Muscle of arm (tissue), 14 donors: ENCODE measurements around the gene JCHAIN. TPM values are rescaled to one million over a fixed set of nuclear protein-coding genes. Genes with fewer than 3 reads are reported as not detected.
A peak's percentile ranks its signal among the peaks of the same experiment; 100 is the strongest.
"Not testable (repeated sequence)": the region's sequence is repeated elsewhere in the genome, so short reads cannot be mapped to it uniquely, and the experiment has no call there.

Experiments used
- DNase-seq: peaks from one replicate; pipeline ENCODE4 v3.0.0-alpha.2; 2013
- long read RNA-seq, 11 donors: transcript quantifications; one replicate each; lab custom pipeline, GENCODE V29; 2026
- polyA plus RNA-seq, 12 donors: library from polyadenylated mRNA; unstranded; fragments of 120-200 nt; gene quantifications; one replicate each; pipeline ENCODE4 v1.2.1, GENCODE V29; 2013; ENCODE audit not compliant: insufficient read length in 12 of 12

The JCHAIN gene
- 1 to 10 TPM in 9 of 12 donors, under 1 TPM in 1, not detected in 2; 0.38 to 7.1 (median 1.4) TPM for polyA plus RNA-seq
- long read RNA-seq, donor 1: 0 reads
- long read RNA-seq, donor 2, partial matches to known transcripts: 0 of 1 reads
- long read RNA-seq, donor 2, other reads (novel, unspliced or antisense): 0 of 1 reads
- long read RNA-seq, donor 3: 0 reads
- long read RNA-seq, donor 4: 0 reads
- long read RNA-seq, donor 5: 0 reads
- long read RNA-seq, donor 6: 0 reads
- long read RNA-seq, donor 7, partial matches to known transcripts: 0 of 1 reads
- long read RNA-seq, donor 7, other reads (novel, unspliced or antisense): 0 of 1 reads
- long read RNA-seq, donor 8: 0 reads
- long read RNA-seq, donor 9, partial matches to known transcripts: 0 of 1 reads
- long read RNA-seq, donor 9, other reads (novel, unspliced or antisense): 0 of 1 reads
- long read RNA-seq, donor 10: 0 reads
- long read RNA-seq, donor 11: 0 reads

- no peak for DNase-seq
These were observed at the start of gene JCHAIN for GRCh38 chr4:70666369-70666768. TSS of gene JCHAIN (minus strand) at chr4:70666508. CDS start at chr4:70666490, 18 bp downstream.

- no peak for DNase-seq
These were observed 48.8 kb upstream of the JCHAIN start for GRCh38 chr4:70715097-70715496.

DNA sequence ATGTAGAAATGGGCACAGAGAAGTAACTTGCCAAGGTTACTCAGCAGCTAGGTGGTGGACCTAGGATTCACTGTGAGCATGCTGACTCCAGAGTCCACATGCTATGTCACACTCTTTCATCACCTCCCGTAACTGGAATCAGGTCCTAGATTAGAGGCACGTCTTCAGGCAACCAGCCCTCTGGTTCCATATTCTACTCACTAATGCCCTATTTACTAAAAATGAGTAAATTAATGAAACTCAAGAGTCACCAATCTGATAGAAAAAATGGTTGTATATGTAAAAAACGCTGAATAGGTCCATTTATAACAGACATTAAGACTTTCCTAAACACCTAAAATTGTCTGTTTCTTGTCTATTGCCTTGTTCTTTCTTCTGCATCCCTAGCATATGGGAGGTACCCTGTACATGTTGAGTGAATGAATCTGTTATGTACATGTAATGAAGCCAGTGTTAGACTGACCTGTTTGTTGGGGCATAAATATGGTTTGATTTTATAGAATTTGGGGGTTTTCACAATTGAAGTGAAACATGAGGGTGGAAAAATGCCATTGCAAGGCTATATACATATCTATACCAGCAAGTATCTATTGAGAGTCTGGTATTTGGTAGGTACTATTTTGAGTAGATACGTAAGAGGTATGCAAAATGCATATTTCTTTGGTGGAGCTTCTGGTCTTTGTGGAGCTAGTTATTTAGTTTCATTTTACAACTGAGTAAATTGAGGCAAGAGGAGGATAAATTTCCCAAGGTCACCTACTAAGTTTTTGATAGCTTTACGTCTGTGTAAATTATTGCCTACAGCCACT is 48.0 kb upstream of the JCHAIN start:
- no peak for DNase-seq

DNA sequence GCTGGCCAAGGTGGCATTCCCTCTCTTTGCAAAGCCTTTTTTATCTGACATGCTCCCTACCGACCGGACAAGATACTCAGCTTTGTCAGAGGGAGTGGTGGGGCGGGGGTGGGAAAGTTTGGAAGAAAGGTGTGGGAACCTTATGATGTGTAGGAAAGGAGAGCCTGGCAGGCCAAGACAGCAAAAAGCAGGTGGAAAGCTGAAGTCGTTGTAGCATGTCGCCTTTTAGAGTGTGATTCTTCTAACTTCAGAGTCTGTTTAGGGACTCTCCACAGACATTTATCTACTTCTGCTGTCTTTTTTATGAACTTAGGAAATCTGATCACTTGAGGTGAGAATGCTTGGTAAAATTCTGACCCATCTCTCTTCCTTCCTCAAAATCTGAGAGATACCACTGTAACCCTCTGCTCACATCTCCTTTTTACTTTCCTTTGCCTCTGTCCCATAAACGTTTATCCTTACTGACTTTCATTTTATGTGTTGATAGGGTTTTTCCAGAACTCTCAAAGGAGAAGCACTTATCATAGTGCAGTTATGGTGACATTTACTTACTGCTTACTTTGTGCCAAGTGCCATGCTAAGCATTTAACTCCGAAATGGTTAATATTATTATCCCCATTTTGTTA is 47.3 kb upstream of the JCHAIN start:
- no peak for DNase-seq

- no peak for DNase-seq
These were observed 46.5 kb upstream of the JCHAIN start for GRCh38 chr4:70712604-70713452.

GRCh38 chr4:70712150-70712549 is 45.8 kb upstream of the JCHAIN start:
- DNase-seq: no peak

DNA sequence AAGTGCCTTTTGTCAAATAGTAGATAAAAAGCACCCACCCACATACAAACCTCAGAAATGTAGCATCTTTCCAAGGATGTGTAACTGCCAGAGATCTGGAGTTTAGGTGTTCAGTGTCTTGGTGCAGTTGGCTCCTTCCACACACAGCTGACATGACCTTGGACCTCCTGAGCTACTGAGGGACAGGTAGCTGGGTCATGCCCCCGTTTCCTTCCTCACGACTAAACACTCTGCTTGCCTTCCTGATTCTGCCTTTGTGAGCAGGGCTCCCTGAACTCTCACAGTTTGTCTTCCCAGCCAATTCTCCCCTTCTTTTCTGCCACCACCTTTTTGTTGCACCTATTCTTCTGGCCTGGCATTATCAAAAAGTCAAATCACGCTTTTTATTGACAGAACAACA is 45.3 kb upstream of the JCHAIN start:
- no peak for DNase-seq

DNA sequence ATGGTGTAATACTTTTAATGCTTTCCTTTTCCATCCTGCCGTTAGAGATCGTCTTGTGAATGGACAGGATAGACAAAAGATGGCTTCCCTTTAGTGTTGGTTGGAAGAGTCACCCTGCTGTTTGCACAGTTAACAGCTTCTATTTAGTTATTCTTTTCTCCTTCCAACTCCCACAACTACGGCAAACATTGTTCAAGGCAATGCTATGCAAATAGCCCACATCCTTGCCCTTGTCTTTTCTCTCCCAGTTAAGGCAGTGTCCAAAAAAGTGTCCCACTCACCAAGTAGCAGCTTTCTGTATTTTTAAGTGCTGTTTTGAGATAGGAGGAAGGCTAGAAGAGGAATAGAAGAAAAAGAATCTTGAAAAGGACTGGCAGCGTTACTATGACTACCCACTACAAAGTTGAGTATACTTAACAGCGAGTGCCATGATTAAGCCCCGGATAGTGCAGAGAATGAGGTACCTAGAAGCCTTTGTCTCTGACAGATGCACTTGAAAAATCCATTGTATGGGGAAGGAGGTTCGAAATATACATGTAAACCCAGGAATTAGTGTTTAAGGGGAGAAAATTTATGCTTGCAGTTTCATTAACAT is 43.4 kb upstream of the JCHAIN start:
- DNase-seq: no peak

DNA sequence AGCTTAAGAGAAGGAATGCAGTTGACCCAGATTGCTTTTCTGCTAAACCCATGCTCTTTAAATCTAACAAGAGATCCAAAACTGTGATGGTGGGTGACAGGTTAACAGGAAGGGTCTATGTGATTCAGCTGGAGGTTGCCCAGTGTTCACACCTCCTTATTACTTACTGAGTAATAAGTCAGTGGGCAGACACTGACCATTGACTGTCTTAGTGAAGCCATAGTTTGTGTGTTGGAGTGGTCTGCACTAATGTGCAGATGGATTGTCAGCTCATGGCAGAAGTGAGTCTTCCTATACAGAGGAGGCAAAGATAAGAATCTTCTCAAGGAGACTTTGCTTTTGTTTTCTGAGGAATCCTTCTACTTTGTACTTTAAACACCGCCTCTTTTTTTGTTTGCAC is 40.2 kb upstream of the JCHAIN start:
- no peak for DNase-seq

GRCh38 chr4:70706044-70706461 is 39.7 kb upstream of the JCHAIN start:
- no peak for DNase-seq

- peak; percentile 71 for DNase-seq
These were observed 39.1 kb upstream of the JCHAIN start for GRCh38 chr4:70705183-70706043.

DNA sequence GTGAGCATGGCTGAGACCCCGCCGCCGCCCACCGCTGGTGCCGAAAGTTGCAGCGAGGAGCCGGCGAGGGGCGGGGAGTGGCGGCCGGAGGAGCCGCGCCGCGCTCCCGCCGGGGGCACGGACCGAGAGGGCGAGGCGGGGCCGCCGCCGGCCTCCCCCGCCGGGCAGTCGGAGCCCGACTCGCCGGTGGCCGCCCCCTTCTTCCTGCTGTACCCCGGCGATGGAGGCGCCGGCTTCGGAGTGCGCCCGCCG is 38.5 kb upstream of the JCHAIN start:
- peak; percentile 6 for DNase-seq

DNA sequence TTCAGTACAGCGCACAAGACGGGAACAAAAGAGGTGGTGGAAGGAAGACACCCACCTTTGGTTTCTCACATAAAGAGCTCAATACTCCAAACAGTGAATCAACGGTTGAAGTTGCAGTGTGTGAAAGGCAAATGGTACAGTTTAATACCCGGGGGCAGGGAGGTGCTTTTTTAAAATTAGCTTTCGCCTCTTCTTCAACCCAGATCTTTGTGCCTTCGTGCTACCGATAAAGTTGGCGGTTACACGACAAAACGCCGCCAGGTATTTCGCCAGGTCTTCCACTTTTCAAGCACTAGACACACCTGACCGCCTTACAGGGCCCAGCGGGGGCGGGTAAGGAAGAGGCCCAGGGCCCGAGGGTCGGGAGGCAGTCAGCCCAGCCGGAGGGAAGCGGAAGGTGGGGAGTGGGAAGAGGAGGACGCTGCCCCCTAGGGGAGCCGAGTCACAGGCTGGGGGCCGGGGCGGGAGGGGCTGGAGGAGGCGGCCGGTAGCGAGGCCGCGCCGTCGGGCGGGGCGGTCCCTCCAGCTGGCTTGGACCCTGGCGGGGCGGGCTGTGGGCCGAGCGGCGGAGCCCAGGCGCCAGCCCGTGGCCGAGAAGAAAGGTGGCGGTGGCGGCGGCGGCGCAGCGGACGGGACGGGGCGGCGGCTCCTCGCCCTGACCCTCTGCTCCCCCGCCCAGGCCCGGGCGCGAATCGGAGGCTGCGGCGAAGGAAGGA is 38.1 kb upstream of the JCHAIN start:
- peak; percentile 78 for DNase-seq

DNA sequence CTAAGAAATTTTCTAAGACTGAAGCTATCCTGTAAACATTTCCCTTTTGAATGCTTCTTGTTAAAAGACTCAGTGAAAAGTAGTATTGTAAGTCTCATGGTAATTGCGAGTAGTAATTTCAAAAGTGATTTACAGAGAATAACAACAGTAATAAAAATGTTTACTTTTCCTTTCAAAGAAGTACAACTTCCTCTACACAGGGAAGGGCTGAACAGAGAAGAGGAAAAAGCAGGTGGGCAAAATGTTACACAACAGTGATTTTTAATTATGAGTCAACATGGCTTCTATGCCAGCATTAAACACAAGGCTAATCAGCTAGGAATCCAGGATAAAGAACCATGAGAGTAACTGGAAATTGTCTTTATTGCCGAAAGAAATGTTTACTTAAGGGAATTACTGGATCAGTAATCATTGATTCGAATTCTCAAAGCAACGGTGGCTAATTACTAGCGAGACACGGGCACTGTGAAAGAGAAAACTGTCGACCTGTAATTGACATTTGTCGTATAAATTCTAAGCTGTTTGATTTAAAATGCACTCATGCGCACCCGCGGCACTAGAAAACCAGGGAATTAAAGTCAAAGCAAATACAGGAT is 37.4 kb upstream of the JCHAIN start:
- DNase-seq: no peak

DNA sequence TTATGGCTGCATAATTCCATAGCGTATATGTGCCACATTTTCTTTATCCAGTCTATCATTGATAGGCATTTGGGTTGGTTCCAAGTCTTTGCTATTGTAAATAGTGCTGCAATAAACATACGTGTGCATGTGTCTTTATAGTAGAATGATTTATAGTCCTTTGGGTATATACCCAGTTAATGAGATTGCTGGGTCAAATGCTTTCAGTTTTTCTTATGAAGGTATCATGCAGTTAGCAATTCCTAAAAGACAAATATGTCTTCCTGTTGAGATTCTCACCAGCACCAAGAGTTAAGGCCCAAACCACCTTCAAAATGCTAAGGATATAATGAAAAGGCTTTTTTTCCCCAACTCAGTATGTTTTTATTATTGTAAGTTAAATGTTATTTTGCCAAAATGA is 36.3 kb upstream of the JCHAIN start:
- DNase-seq: not testable (repeated sequence)

GRCh38 chr4:70701271-70701670 is 35.0 kb upstream of the JCHAIN start:
- no peak for DNase-seq

DNA sequence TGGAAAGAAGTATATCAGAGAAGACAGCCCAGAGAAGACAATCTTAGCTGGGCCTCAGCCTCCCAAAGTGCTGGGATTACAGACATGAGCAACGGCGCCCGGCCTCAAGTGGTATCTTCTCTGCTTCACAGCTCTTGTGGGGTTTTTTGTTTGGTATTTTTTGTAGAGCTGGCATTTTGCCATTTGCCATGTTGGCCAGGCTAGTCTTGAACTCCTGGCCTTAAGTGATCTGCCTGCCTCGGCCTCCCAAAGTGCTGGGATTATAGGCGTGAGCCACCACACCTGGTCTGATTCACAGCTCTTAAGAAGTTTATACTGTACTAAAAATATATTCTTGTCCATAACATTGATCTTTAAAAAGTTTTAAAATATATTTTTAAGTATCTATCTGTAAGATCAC is 34.4 kb upstream of the JCHAIN start:
- DNase-seq: no peak

DNA sequence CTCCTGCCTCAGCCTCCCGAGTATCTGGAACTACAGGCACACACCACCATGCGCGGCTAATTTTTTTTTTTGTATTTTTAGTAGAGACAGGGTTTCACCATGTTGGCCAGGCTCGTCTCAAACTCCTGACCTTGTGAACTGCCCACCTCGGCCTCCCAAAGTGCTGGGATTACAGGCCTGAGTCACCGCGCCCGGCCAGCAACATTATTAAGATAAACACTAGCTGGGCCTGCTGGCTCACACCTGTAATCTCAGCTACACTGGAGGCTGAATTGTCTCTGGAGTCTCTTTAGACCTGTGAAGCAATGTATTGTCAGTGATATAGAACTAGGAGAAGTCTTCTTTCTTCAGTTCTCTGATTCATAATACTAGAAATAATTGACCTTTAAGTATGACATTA is 32.1 kb upstream of the JCHAIN start:
- DNase-seq: not testable (repeated sequence)

- not testable (repeated sequence) for DNase-seq
These were observed 28.3 kb upstream of the JCHAIN start for GRCh38 chr4:70694633-70695032.
